Naive thymus-derived CD4-positive, alpha-beta T cell (primary cell): ENCODE measurements around the gene C17orf75. TPM values are rescaled to one million over a fixed set of nuclear protein-coding genes. Genes with fewer than 3 reads are reported as not detected.

ENCODE experiments used
- ATAC-seq: fragments of 150-1000 bp; cut with Tn5 transposase; 2 replicates; pipeline ENCODE4 v1.10.0; 2021; ENCODE audit warnings: mild to moderate bottlenecking, moderate library complexity
- CTCF ChIA-PET: fragments of 350-600 bp; sonication (Branson Sonifier 250); formaldehyde crosslinking; loops from one replicate; lab custom pipeline; 2021; ENCODE audit warnings: antibody characterized with exemption; lab: Charles Lee
- POLR2A ChIA-PET: fragments of 350-600 bp; sonication (Branson Sonifier 250); formaldehyde crosslinking; loops from one replicate; lab custom pipeline; 2021; ENCODE audit warnings: antibody characterized with exemption, inconsistent platforms; lab: Charles Lee
- DNase-seq, 9 donors: peaks; one replicate each; pipeline versions ENCODE4 v3.0.0 to v3.0.0-alpha.2; 2020 to 2022; ENCODE audit warnings: mixed read lengths in 1 of 9
- H3K27ac ChIP-seq: one replicate; pipeline ENCODE4 v1.7.0; 2013; ENCODE audit warnings: mild to moderate bottlenecking, low read depth, low read length, moderate library complexity
- H3K27me3 ChIP-seq, 2 donors: one replicate each; pipeline ENCODE4 v1.7.0; 2013; ENCODE audit warnings: low read length in 2 of 2, mild to moderate bottlenecking in 2 of 2, moderate library complexity in 2 of 2; ENCODE audit not compliant: control insufficient read depth in 2 of 2, insufficient read depth in 2 of 2
- H3K36me3 ChIP-seq, 3 experiments: 1 replicate in 2 of 3; 2 replicates in 1 of 3; pipeline ENCODE4 v1.7.0; 2013; ENCODE audit warnings: low read length in 3 of 3, mild to moderate bottlenecking in 3 of 3, moderate library complexity in 1 of 3; ENCODE audit not compliant: insufficient read depth in 3 of 3, control insufficient read depth in 2 of 3
- H3K4me1 ChIP-seq, 2 donors: one replicate each; pipeline ENCODE4 v1.7.0; 2013; ENCODE audit warnings: low read length in 2 of 2, mild to moderate bottlenecking in 2 of 2, moderate library complexity in 1 of 2; ENCODE audit not compliant: control insufficient read depth in 2 of 2, insufficient read depth in 2 of 2
- H3K4me3 ChIP-seq: 2 replicates; pipeline ENCODE4 v1.7.0; 2013; ENCODE audit warnings: mild to moderate bottlenecking, low read length
- H3K9me3 ChIP-seq, 3 experiments: 1 replicate in 2 of 3; 2 replicates in 1 of 3; pipeline ENCODE4 v1.7.0; 2013; ENCODE audit warnings: low read length in 3 of 3; ENCODE audit not compliant: control insufficient read depth in 2 of 3
- H3K27ac Mint-ChIP-seq, 9 donors: one replicate each; pipeline ENCODE4 v1.8.0; 2020 to 2022; ENCODE audit warnings: mixed read lengths in 9 of 9, mild to moderate bottlenecking in 8 of 9, moderate library complexity in 5 of 9, inconsistent platforms in 2 of 9
- H3K27me3 Mint-ChIP-seq, 5 donors: one replicate each; pipeline ENCODE4 v1.8.0; 2021 to 2022; ENCODE audit warnings: mixed read lengths in 5 of 5, mild to moderate bottlenecking in 1 of 5
- H3K36me3 Mint-ChIP-seq, 5 donors: one replicate each; pipeline ENCODE4 v1.8.0; 2020 to 2022; ENCODE audit warnings: mixed read lengths in 5 of 5, mild to moderate bottlenecking in 3 of 5, inconsistent platforms in 1 of 5
- H3K4me1 Mint-ChIP-seq, 7 donors: one replicate each; pipeline ENCODE4 v1.8.0; 2020 to 2022; ENCODE audit warnings: mixed read lengths in 7 of 7, mild to moderate bottlenecking in 3 of 7, inconsistent platforms in 1 of 7
- H3K4me3 Mint-ChIP-seq, 10 donors: one replicate each; pipeline ENCODE4 v1.8.0; 2020 to 2022; ENCODE audit warnings: mild to moderate bottlenecking in 10 of 10, mixed read lengths in 10 of 10, moderate library complexity in 6 of 10, inconsistent platforms in 2 of 10
- H3K9me3 Mint-ChIP-seq, 11 donors: one replicate each; pipeline ENCODE4 v1.8.0; 2020 to 2022; ENCODE audit warnings: mixed read lengths in 11 of 11, mild to moderate bottlenecking in 4 of 11, inconsistent platforms in 1 of 11, moderate library complexity in 1 of 11
- intact Hi-C, 2 donors: fragments of 100-400 bp; cut with micrococcal nuclease; formaldehyde crosslinking; loops; one replicate each; pipeline ENCODE4 v1.15.1; 2023
- polyA plus RNA-seq, 2 donors: library from polyadenylated mRNA; unstranded; fragments of 300-500 nt; fragmentation: Illumina TruSeq; gene quantifications; one replicate each; pipeline ENCODE4 v1.2.3, GENCODE V29; 2021
- total RNA-seq, 6 experiments: library from RNA in 5 of 6; stranded (reverse) in 5 of 6; gene quantifications; 1 replicate in 5 of 6; 2 replicates in 1 of 6; pipeline ENCODE4 v1.2.3 and lab custom pipeline; 2021 to 2026

C17orf75 gene
- total and polyA plus RNA-seq, 7 experiments from 2014 or later: 9.6 to 22.0 (median 14.5) TPM

- H3K27ac Mint-ChIP-seq: no peak overlapping the region
Measured at GRCh38 chr17:32303781-32304288, 38.1 kb downstream of the C17orf75 start.

DNA sequence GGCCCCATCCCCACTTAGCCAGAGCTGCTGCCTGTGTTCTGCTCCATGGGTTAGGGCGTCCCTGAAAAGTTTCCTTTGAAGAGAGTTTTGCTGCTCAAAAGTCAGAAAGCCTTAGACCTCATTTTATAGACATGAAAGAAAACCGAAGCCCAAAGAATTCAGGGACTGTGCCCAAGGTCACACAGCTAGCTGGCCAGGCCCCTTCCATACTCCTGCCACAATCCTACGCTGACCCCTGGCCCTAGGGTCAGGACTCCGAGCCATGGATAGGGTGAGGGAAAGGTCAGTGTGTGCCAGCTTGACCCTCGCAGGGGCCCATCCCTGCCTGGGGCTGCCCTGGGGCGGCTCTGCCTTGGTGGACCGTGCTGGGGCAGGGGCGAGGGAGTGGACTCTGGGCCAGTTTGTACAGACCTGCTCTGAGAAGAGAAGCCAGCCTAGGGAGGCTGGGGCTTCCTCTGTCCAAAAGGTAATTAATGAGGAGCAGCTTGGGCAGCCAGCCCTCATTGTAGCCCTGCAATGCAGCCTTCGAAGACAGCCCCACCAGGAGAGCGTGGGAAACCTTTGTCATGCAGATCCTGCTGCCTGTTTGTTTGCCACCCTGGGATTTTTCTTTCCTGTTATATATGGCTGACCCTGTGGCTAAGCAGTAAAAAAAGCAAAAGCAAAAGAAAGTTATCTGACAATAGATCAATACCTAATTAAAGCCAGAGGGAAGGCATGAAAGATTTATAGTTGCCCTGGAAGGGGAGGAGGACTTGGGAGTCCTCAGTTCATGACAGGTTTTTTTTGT lies 38.9 kb downstream of the C17orf75 start:
- Histone ChIP-seq H3K36me3 (no peaks in the 10 kb centered on the region), H3K9me3 (no peaks in the 10 kb centered on the region), H3K27ac (no peak overlapping the region), H3K4me3 (no peak overlapping the region), H3K4me1 (no peaks in the 10 kb centered on the region), H3K27me3 (no peaks in the 10 kb centered on the region)
- CTCF ChIA-PET: interaction anchor here (0.6 kb wide), 1 partner anchor 19 kb away, joined by 3 read pairs; no protein-coding TSS in a partner anchor
- H3K27me3 Mint-ChIP-seq: peaks cover 0 to 27% (median 0%) of the 10 kb centered on the region in 5 donors
- no peaks in the 10 kb centered on the region for H3K9me3 Mint-ChIP-seq
- DNase-seq (no peak), ATAC-seq (no peak)
- intact Hi-C loops: no loop called here
- H3K4me3 Mint-ChIP-seq: no peak overlapping the region
- no peak overlapping the region for H3K27ac Mint-ChIP-seq
- H3K36me3 Mint-ChIP-seq: no peaks in the 10 kb centered on the region
- POLR2A ChIA-PET: no interaction called here
- no peaks in the 10 kb centered on the region for H3K4me1 Mint-ChIP-seq

More at GRCh38 chr17:32303781-32304288, 38.1 kb downstream of the C17orf75 start:
- Mint-ChIP-seq H3K4me1 (peaks cover 0 to 3% (median 0%) of the 10 kb centered on the region in 7 donors), H3K9me3 (no peaks in the 10 kb centered on the region), H3K27me3 (peaks cover 0 to 30% (median 0%) of the 10 kb centered on the region in 5 donors), H3K4me3 (no peak overlapping the region), H3K36me3 (no peaks in the 10 kb centered on the region)
- H3K27me3 ChIP-seq: no peaks in the 10 kb centered on the region
- ATAC-seq (no peak), DNase-seq (no peak)
- no peaks in the 10 kb centered on the region for H3K36me3 ChIP-seq
- CTCF ChIA-PET: no interaction called here
- no peak overlapping the region for H3K4me3 ChIP-seq
- H3K4me1 ChIP-seq: no peaks in the 10 kb centered on the region
- H3K27ac ChIP-seq: no peak overlapping the region
- POLR2A ChIA-PET: no interaction called here
- no peaks in the 10 kb centered on the region for H3K9me3 ChIP-seq
- intact Hi-C loops: no loop called here

- POLR2A ChIA-PET: no interaction called here
- no peak overlapping the region for H3K4me3 Mint-ChIP-seq
- no peaks in the 10 kb centered on the region for H3K4me1 Mint-ChIP-seq
Measured at GRCh38 chr17:32302037-32302436, 39.9 kb downstream of the C17orf75 start.

DNA sequence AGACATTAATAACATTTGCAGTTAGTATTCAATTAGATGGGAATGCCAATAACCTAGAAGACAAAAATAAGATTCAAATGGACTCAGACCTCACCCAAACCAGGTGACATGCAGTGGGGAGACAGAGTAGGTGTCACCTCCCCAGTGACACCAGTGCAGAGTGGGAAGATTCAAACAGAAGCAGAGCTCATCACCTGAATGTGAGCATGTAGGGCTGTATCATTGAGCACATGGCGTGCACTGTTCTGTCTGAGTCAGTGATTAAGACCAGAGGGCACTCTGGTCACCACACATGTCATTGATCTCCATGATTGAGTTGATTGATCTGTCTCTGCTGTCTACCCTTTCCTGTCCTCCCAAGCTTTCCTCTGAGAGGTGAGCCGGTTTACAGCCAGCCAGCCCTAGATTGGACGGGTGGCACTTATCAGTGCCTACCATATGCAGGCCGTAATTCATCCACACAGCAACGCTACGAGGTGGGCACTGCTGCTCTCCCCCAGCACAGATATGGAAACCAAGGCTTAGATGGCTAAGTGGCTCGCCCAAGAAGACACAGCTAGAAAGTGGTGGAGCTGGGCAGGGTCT lies 42.3 kb downstream of the C17orf75 start:
- Mint-ChIP-seq H3K4me3 (no peak overlapping the region), H3K9me3 (no peaks in the 10 kb centered on the region), H3K4me1 (no peaks in the 10 kb centered on the region), H3K27ac (no peak overlapping the region), H3K36me3 (no peaks in the 10 kb centered on the region), H3K27me3 (peaks cover 0 to 11% (median 0%) of the 10 kb centered on the region in 5 donors)
- ATAC-seq: no peak
- no peaks in the 10 kb centered on the region for H3K4me1 ChIP-seq
- DNase-seq: no peak
- H3K4me3 ChIP-seq: no peak overlapping the region
- H3K27ac ChIP-seq: no peak overlapping the region
- no peaks in the 10 kb centered on the region for H3K27me3 ChIP-seq
- ChIA-PET POLR2A (interaction anchor here (0.5 kb wide), 1 partner anchor 17 kb away, joined by 3 read pairs; no protein-coding TSS in a partner anchor), CTCF (no interaction called here)
- no peaks in the 10 kb centered on the region for H3K36me3 ChIP-seq
- intact Hi-C loops: no loop called here
- H3K9me3 ChIP-seq: no peaks in the 10 kb centered on the region

More at GRCh38 chr17:32302037-32302436, 39.9 kb downstream of the C17orf75 start:
- Mint-ChIP-seq H3K27ac (no peak overlapping the region), H3K36me3 (no peaks in the 10 kb centered on the region), H3K9me3 (no peaks in the 10 kb centered on the region), H3K27me3 (peaks cover 0 to 17% (median 0%) of the 10 kb centered on the region in 5 donors)
- H3K4me3 ChIP-seq: no peak overlapping the region
- ATAC-seq: no peak
- H3K9me3 ChIP-seq: no peaks in the 10 kb centered on the region
- intact Hi-C loops: no loop called here
- no peak for DNase-seq
- no peaks in the 10 kb centered on the region for H3K27me3 ChIP-seq
- CTCF ChIA-PET: no interaction called here
- H3K4me1 ChIP-seq: no peaks in the 10 kb centered on the region
- no peaks in the 10 kb centered on the region for H3K36me3 ChIP-seq
- H3K27ac ChIP-seq: no peak overlapping the region

GRCh38 chr17:32298721-32299579 lies 43.0 kb downstream of the C17orf75 start:
- Histone ChIP-seq H3K27ac (no peak overlapping the region), H3K27me3 (no peaks in the 10 kb centered on the region), H3K4me3 (no peak overlapping the region), H3K36me3 (no peaks in the 10 kb centered on the region), H3K4me1 (no peaks in the 10 kb centered on the region), H3K9me3 (no peaks in the 10 kb centered on the region)
- peaks cover 0 to 2% (median 0%) of the 10 kb centered on the region in 7 donors for H3K4me1 Mint-ChIP-seq
- ChIA-PET POLR2A (interaction anchor here (0.5 kb wide), 1 partner anchor 18 kb away, joined by 3 read pairs; no protein-coding TSS in a partner anchor), CTCF (no interaction called here)
- H3K4me3 Mint-ChIP-seq: no peak overlapping the region
- no peaks in the 10 kb centered on the region for H3K36me3 Mint-ChIP-seq
- no peaks in the 10 kb centered on the region for H3K9me3 Mint-ChIP-seq
- ATAC-seq (no peak), DNase-seq (no peak)
- no peak overlapping the region for H3K27ac Mint-ChIP-seq
- H3K27me3 Mint-ChIP-seq: peaks cover 0 to 6% (median 0%) of the 10 kb centered on the region in 5 donors
- intact Hi-C loops: no loop called here

GRCh38 chr17:32298298-32298697 lies 43.7 kb downstream of the C17orf75 start:
- peaks cover 0 to 2% (median 0%) of the 10 kb centered on the region in 7 donors for H3K4me1 Mint-ChIP-seq
- H3K27me3 ChIP-seq: no peaks in the 10 kb centered on the region
- DNase-seq (no peak), ATAC-seq (no peak)
- H3K4me1 ChIP-seq: no peaks in the 10 kb centered on the region
- H3K4me3 ChIP-seq: no peak overlapping the region
- intact Hi-C loops: no loop called here
- H3K36me3 ChIP-seq: no peaks in the 10 kb centered on the region
- no peak overlapping the region for H3K27ac ChIP-seq
- no peaks in the 10 kb centered on the region for H3K36me3 Mint-ChIP-seq
- H3K27ac Mint-ChIP-seq: no peak overlapping the region
- ChIA-PET CTCF (no interaction called here), POLR2A (no interaction called here)
- H3K27me3 Mint-ChIP-seq: peaks cover 0 to 4% (median 0%) of the 10 kb centered on the region in 5 donors
- H3K4me3 Mint-ChIP-seq: no peak overlapping the region
- no peaks in the 10 kb centered on the region for H3K9me3 ChIP-seq
- H3K9me3 Mint-ChIP-seq: no peaks in the 10 kb centered on the region
